Activated B cell treated with CpG ODN at 0.5 μM for 24 hours (primary cell): ENCODE data around the gene RTN4RL2. TPM values are rescaled to one million over a fixed set of nuclear protein-coding genes. Genes with fewer than 3 reads are reported as not detected.

Experiments used
- ATAC-seq: fragments of 200-7000 bp; cut with Tn5 transposase; one replicate; pipeline ENCODE4 v1.10.0; 2021; ENCODE audit warnings: low read depth, mild to moderate bottlenecking, moderate library complexity
- CTCF ChIA-PET: fragments of 350-600 bp; sonication (Branson Sonifier 250); formaldehyde crosslinking; loops from one replicate; lab custom pipeline; 2021; ENCODE audit warnings: antibody characterized with exemption; lab: Charles Lee
- POLR2A ChIA-PET: fragments of 350-600 bp; sonication (Branson Sonifier 250); formaldehyde crosslinking; loops from one replicate; lab custom pipeline; 2021; ENCODE audit warnings: antibody characterized with exemption; lab: Charles Lee
- DNase-seq: peaks from one replicate; pipeline ENCODE4 v3.0.0; 2022
- H3K27ac Mint-ChIP-seq: one replicate; pipeline ENCODE4 v1.8.0; 2020; ENCODE audit warnings: mixed read lengths
- H3K27me3 Mint-ChIP-seq: one replicate; pipeline ENCODE4 v1.8.0; 2021; ENCODE audit warnings: mixed read lengths
- H3K36me3 Mint-ChIP-seq: one replicate; pipeline ENCODE4 v1.8.0; 2021; ENCODE audit warnings: low read depth, mixed read lengths
- H3K4me1 Mint-ChIP-seq: one replicate; pipeline ENCODE4 v1.8.0; 2021; ENCODE audit warnings: mixed read lengths
- H3K4me3 Mint-ChIP-seq: one replicate; pipeline ENCODE4 v1.8.0; 2020; ENCODE audit warnings: mild to moderate bottlenecking, mixed read lengths
- H3K9me3 Mint-ChIP-seq: one replicate; pipeline ENCODE4 v1.8.0; 2020; ENCODE audit warnings: mixed read lengths
- CTCF ChIP-seq: fragments of 200-600 bp; IDR thresholded peaks from one replicate; pipeline ENCODE4 v1.8.0; 2022; ENCODE audit warnings: antibody characterized with exemption, mild to moderate bottlenecking
- intact Hi-C: fragments of 100-400 bp; cut with micrococcal nuclease; formaldehyde crosslinking; loops from one replicate; pipeline ENCODE4 v1.15.1; 2024
- total RNA-seq: library from RNA; stranded (reverse); gene quantifications from 2 replicates; pipeline ENCODE4 v1.2.3, GENCODE V29; 2022

Gene RTN4RL2
- total RNA-seq, 1 donor from 2014 or later, result 0.13 TPM

GRCh38 chr11:57426929-57427726 lies 33.2 kb upstream of the RTN4RL2 start, which contains the start of gene SLC43A3:
Gene SLC43A3, minus strand, starts transcription at chr11:57427121. Its CDS starts 949 bp downstream, at chr11:57426172.
- no peak for TF ChIP-seq CTCF
- ChIA-PET POLR2A (interaction anchor here (0.6 to 12.4 kb wide), 5 partner anchors 9 to 47 kb away, joined by 3 to 238 read pairs (median 4); no protein-coding TSS in a partner anchor), CTCF (interaction anchor here (0.7 to 1.6 kb wide), 3 partner anchors 30 to 81 kb away, joined by 3 to 8 read pairs (median 3); no protein-coding TSS in a partner anchor)
- Mint-ChIP-seq H3K27ac (peak within 1 kb of the TSS; percentile 91), H3K4me3 (peak within 1 kb of the TSS; percentile 92), H3K9me3 (no peaks in the 10 kb centered on the region), H3K4me1 (peaks cover 47% of the 10 kb centered on the region), H3K36me3 (peaks cover 44% of the 10 kb centered on the region), H3K27me3 (no peaks in the 10 kb centered on the region)
- intact Hi-C loops, result loop anchor here (1.0 to 10.0 kb wide), 9 partner anchors 30 to 1788 kb away; partner anchors contain the start of genes CLP1, MPEG1 and SELENOH
- ATAC-seq (peak; percentile 69), DNase-seq (peak; percentile 72)

GRCh38 chr11:57427727-57428082 lies 32.6 kb upstream of the RTN4RL2 start:
- ATAC-seq, result no peak
- TF ChIP-seq CTCF, result no peak
- H3K27me3 Mint-ChIP-seq, result no peaks in the 10 kb centered on the region
- peaks cover 46% of the 10 kb centered on the region for H3K4me1 Mint-ChIP-seq
- no peak for DNase-seq
- intact Hi-C loops, result loop anchor here (1.0 to 10.0 kb wide), 8 partner anchors 30 to 1787 kb away; partner anchors contain the start of genes CLP1, MPEG1 and SELENOH
- H3K36me3 Mint-ChIP-seq, result peaks cover 38% of the 10 kb centered on the region
- CTCF ChIA-PET, result interaction anchor here (0.7 to 1.6 kb wide), 3 partner anchors 29 to 82 kb away, joined by 3 to 8 read pairs (median 3); no protein-coding TSS in a partner anchor
- no peaks in the 10 kb centered on the region for H3K9me3 Mint-ChIP-seq
- peak overlapping the region; percentile 92 for H3K4me3 Mint-ChIP-seq
- POLR2A ChIA-PET, result interaction anchor here (0.6 to 12.4 kb wide), 3 partner anchors 9 to 23 kb away, joined by 4 to 238 read pairs (median 4); no protein-coding TSS in a partner anchor
- H3K27ac Mint-ChIP-seq, result peak overlapping the region; percentile 91

- ATAC-seq, result no peak
- CTCF ChIA-PET, result interaction anchor here (1.6 kb wide), 1 partner anchor 28 kb away, joined by 8 read pairs; no protein-coding TSS in a partner anchor
- Mint-ChIP-seq H3K9me3 (no peaks in the 10 kb centered on the region), H3K4me1 (peaks cover 39% of the 10 kb centered on the region), H3K27me3 (no peaks in the 10 kb centered on the region), H3K27ac (no peak overlapping the region), H3K4me3 (no peak overlapping the region), H3K36me3 (peaks cover 29% of the 10 kb centered on the region)
- POLR2A ChIA-PET, result interaction anchor here (12.4 kb wide), 1 partner anchor 24 kb away, joined by 238 read pairs; no protein-coding TSS in a partner anchor
- intact Hi-C loops, result loop anchor here (5.0 to 10.0 kb wide), 3 partner anchors 81 to 1786 kb away; partner anchors contain the start of gene MPEG1
- DNase-seq, result no peak
- TF ChIP-seq CTCF, result no peak
Measured at GRCh38 chr11:57428643-57429042, 31.7 kb upstream of the RTN4RL2 start.

- CTCF ChIA-PET, result interaction anchor here (1.0 to 1.3 kb wide), 2 partner anchors 27 to 210 kb away, joined by 3 to 4 read pairs; no protein-coding TSS in a partner anchor
Measured at GRCh38 chr11:57429946-57430345, 30.4 kb upstream of the RTN4RL2 start.

More at GRCh38 chr11:57429946-57430345, 30.4 kb upstream of the RTN4RL2 start:
- no peak for TF ChIP-seq CTCF
- H3K4me1 Mint-ChIP-seq, result peaks cover 26% of the 10 kb centered on the region
- no peak overlapping the region for H3K27ac Mint-ChIP-seq
- DNase-seq (no peak), ATAC-seq (no peak)
- POLR2A ChIA-PET, result interaction anchor here (0.9 kb wide), 1 partner anchor 84 kb away, joined by 3 read pairs; no protein-coding TSS in a partner anchor
- intact Hi-C loops, result loop anchor here (5.0 to 10.0 kb wide), 3 partner anchors 83 to 1785 kb away; partner anchors contain the start of gene MPEG1
- no peaks in the 10 kb centered on the region for H3K9me3 Mint-ChIP-seq
- no peaks in the 10 kb centered on the region for H3K27me3 Mint-ChIP-seq
- H3K4me3 Mint-ChIP-seq, result no peak overlapping the region
- peaks cover 17% of the 10 kb centered on the region for H3K36me3 Mint-ChIP-seq
